Ramos (cell line): ENCODE measurements around the gene FOXO1.

Experiments
- in situ Hi-C: fragments of 300-500 bp; cut with MboI; formaldehyde crosslinking; loops from one replicate; pipeline ENCODE4 v1.14.3; 2022; ENCODE audit warnings: low sequenced_read_pairs; ENCODE audit not compliant: unreplicated experiment

FOXO1 gene

GRCh38 chr13:40558656-40559055 lies 107.8 kb downstream of the FOXO1 start:
- in situ Hi-C loops = no loop called here

GRCh38 chr13:40556453-40556852 lies 110.0 kb downstream of the FOXO1 start:
- in situ Hi-C loops = no loop called here

GRCh38 chr13:40553356-40553755 lies 113.1 kb downstream of the FOXO1 start:
- in situ Hi-C loops = no loop called here

GRCh38 chr13:40552895-40553294 lies 113.5 kb downstream of the FOXO1 start:
- in situ Hi-C loops = no loop called here

GRCh38 chr13:40550130-40550529 lies 116.3 kb downstream of the FOXO1 start:
- in situ Hi-C loops = no loop called here

- in situ Hi-C loops = no loop called here
Observed at GRCh38 chr13:40549500-40550094, 116.8 kb downstream of the FOXO1 start.

GRCh38 chr13:40547591-40548315 lies 118.7 kb downstream of the FOXO1 start:
- in situ Hi-C loops = no loop called here

- in situ Hi-C loops = no loop called here
Observed at GRCh38 chr13:40546047-40546446, 120.4 kb downstream of the FOXO1 start.

GRCh38 chr13:40540328-40541044 lies 126.0 kb downstream of the FOXO1 start:
- in situ Hi-C loops = no loop called here

GRCh38 chr13:40539576-40540327 lies 126.7 kb downstream of the FOXO1 start:
- in situ Hi-C loops = no loop called here

- in situ Hi-C loops = no loop called here
Observed at GRCh38 chr13:40537146-40537895, 129.1 kb downstream of the FOXO1 start.

GRCh38 chr13:40536443-40537113 lies 129.9 kb downstream of the FOXO1 start:
- in situ Hi-C loops = no loop called here

GRCh38 chr13:40535345-40535836 lies 131.1 kb downstream of the FOXO1 start:
- in situ Hi-C loops = no loop called here

- in situ Hi-C loops = no loop called here
Observed at GRCh38 chr13:40534456-40534855, 132.0 kb downstream of the FOXO1 start.

GRCh38 chr13:40533072-40533471 lies 133.4 kb downstream of the FOXO1 start:
- in situ Hi-C loops = no loop called here

- in situ Hi-C loops = no loop called here
Observed at GRCh38 chr13:40530961-40531360, 135.5 kb downstream of the FOXO1 start.

GRCh38 chr13:40528881-40529280 lies 137.6 kb downstream of the FOXO1 start:
- in situ Hi-C loops = no loop called here

GRCh38 chr13:40527914-40528313 lies 138.5 kb downstream of the FOXO1 start:
- in situ Hi-C loops = no loop called here

- in situ Hi-C loops = no loop called here
Observed at GRCh38 chr13:40522282-40522681, 144.2 kb downstream of the FOXO1 start.
